GM18858 (cell line): Measurements from ENCODE around the gene KLHL5.
A peak's percentile ranks its signal among the peaks of the same experiment; 100 is the strongest.
"Not testable (repeated sequence)": the region's sequence is repeated elsewhere in the genome, so short reads cannot be mapped to it uniquely, and the experiment has no call there.

ENCODE experiments used
- ATAC-seq: cut with Tn5 transposase; IDR thresholded peaks from one replicate; pipeline ENCODE4 v1.9.1; 2021; ENCODE audit not compliant: unreplicated experiment

KLHL5 gene

GRCh38 chr4:39097290-39097689 lies 35.3 kb downstream of the KLHL5 start:
- ATAC-seq: no peak

GRCh38 chr4:39102297-39102696 lies 40.3 kb downstream of the KLHL5 start:
- ATAC-seq: no peak

GRCh38 chr4:39103291-39103690 lies 41.3 kb downstream of the KLHL5 start:
- no peak for ATAC-seq

GRCh38 chr4:39104255-39104654 lies 42.2 kb downstream of the KLHL5 start:
- ATAC-seq: no peak

- ATAC-seq: no peak
These were observed 44.0 kb downstream of the KLHL5 start for GRCh38 chr4:39106011-39106410.

GRCh38 chr4:39114436-39114835 lies 52.4 kb downstream of the KLHL5 start:
- ATAC-seq: no peak

- no peak for ATAC-seq
These were observed 56.1 kb downstream of the KLHL5 start for GRCh38 chr4:39118034-39118658.

GRCh38 chr4:39120418-39120817 lies 58.4 kb downstream of the KLHL5 start:
- no peak for ATAC-seq

GRCh38 chr4:39124885-39125599 lies 63.0 kb downstream of the KLHL5 start:
- ATAC-seq: peak; percentile 83

- no peak for ATAC-seq
These were observed 63.6 kb downstream of the KLHL5 start for GRCh38 chr4:39125600-39125985.

GRCh38 chr4:39126256-39127095 lies 64.4 kb downstream of the KLHL5 start:
- no peak for ATAC-seq

GRCh38 chr4:39133623-39134022 lies 71.6 kb downstream of the KLHL5 start:
- ATAC-seq: no peak

GRCh38 chr4:39134683-39135306 lies 72.8 kb downstream of the KLHL5 start:
- no peak for ATAC-seq

- ATAC-seq: not testable (repeated sequence)
These were observed 76.2 kb downstream of the KLHL5 start for GRCh38 chr4:39138227-39138626.

GRCh38 chr4:39146211-39146610 lies 84.2 kb downstream of the KLHL5 start:
- no peak for ATAC-seq

- ATAC-seq: no peak
These were observed 92.0 kb downstream of the KLHL5 start for GRCh38 chr4:39154009-39154408.

- ATAC-seq: no peak
These were observed 95.5 kb downstream of the KLHL5 start for GRCh38 chr4:39157520-39157919.

- peak; percentile 42 for ATAC-seq
These were observed 104.1 kb downstream of the KLHL5 start for GRCh38 chr4:39166177-39166576.

GRCh38 chr4:39166669-39167068 lies 104.6 kb downstream of the KLHL5 start:
- peak; percentile 46 for ATAC-seq

- no peak for ATAC-seq
These were observed 107.4 kb downstream of the KLHL5 start for GRCh38 chr4:39169426-39169825.

- no peak for ATAC-seq
These were observed 108.3 kb downstream of the KLHL5 start for GRCh38 chr4:39170301-39170700.
